Measurements from ENCODE around the gene ANP32B.
"Not testable (repeated sequence)": the region's sequence is repeated elsewhere in the genome, so short reads cannot be mapped to it uniquely, and the experiment has no call there.

Gene ANP32B

GRCh38 chr9:97982683-97983588 is at the start of gene ANP32B:
ANP32B (plus strand) TSS chr9:97983341; CDS start chr9:97983556, 215 bp downstream.
- peak; percentile 94 to 95 for DNase-seq (ENCODE audit: low read depth in 2 of 2)

DNA sequence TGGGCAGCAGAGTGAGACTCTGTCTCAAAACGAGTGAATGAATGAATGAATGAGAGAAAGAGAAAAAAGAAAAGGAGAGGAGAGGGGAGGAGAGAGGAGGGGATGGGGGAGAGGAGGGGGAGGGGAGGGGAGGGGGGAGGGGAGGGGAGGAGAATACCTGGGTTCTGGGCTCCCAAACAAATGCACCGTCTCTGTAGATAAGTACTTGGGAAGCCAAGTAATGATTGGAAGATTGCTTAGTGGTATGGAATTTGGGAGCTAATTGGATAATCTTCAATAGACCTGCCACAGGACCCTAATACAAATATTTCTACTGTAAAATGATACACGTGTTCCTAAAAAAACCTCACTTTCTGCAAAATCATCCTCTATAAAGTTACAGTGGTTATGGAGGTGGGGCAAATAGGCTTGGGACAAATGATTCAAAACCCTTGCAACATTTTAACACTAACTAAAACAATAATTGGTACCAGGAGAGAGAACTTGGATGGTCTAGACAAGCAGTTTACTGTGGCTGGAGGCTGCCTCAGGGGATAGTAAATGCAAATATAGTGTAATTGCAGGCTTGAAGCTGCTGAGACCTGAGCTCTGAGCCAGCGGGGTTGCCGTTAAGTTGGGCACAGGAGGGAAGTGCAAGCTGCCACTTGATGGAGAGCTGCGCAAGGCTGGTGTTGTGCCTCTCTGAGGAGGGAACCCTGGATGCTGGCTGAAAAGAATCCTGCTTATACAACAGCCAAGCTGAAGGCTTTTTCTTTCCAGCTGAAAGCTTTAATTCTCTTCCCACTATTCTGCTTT is 48.6 kb upstream of the ANP32B start:
- DNase-seq (ENCODE audit: low read depth in 2 of 2), result no peak

DNA sequence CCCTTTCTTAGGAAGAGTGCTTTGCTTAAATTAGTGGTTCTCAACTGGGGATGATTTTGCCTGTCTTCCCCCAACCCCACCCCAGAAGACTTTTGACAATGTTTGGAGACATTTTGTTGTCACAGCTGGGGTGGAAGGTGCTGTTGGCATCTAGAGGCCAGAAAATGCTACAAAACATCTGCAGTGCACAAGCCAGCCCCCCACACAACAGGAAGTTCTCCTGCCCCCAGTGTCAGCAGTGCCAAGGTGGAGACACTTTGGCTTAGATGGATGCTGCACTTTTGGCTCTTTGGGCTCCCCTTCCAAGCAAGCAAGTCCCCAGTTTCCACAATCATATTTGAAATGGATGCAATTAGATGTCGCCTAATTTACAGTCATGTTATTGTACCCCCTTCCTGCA is 47.9 kb upstream of the ANP32B start:
- DNase-seq (ENCODE audit: low read depth in 2 of 2), result no peak

DNA sequence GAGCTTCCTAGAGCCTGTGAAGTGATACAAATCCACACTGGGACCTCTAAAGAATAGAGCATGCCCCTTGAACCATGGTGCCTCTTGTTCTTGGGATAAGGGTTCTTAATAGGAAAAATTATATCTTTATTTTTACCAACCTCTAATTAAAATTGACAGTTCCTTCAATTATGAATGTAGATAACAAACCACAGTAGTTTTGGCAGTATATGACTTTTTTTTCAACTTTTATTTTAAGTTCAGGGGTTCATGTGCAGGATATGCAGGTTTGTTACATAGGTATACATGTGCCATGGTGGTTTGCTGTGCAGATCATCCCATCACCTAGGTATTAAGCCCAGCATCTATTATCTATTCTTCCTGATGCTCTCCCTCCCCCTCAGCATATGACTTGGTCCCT is 46.1 kb upstream of the ANP32B start:
- DNase-seq (ENCODE audit: low read depth in 2 of 2), result no peak

- no peak for DNase-seq (ENCODE audit: low read depth in 2 of 2)
Observed at GRCh38 chr9:97938081-97938644, 45.0 kb upstream of the ANP32B start, which contains the start of gene HEMGN. HEMGN (minus strand) TSS chr9:97938172; CDS start chr9:97938136, 36 bp downstream.

DNA sequence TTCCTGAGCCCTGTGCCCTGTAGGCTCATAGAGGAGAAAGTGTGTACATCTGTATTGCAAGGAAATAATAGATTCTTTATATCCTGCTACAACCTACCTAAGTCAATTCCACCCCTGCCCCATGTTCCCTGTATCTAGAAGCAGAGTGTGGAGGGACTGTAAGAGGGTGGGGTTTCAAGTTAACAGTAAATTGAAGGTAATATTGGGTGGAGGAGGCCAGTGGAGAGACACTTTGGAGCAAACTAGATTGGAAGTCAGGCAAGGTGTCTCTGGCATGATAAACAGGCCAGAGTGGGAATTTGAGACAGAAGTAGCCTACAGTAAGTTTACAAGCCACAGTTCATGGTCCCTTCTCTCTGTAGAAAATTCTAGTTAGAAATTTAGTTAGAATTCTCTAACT is 42.9 kb upstream of the ANP32B start:
- DNase-seq (ENCODE audit: low read depth in 2 of 2), result no peak

- no peak for DNase-seq (ENCODE audit: low read depth in 2 of 2)
Observed at GRCh38 chr9:97940741-97941140, 42.4 kb upstream of the ANP32B start.

DNA sequence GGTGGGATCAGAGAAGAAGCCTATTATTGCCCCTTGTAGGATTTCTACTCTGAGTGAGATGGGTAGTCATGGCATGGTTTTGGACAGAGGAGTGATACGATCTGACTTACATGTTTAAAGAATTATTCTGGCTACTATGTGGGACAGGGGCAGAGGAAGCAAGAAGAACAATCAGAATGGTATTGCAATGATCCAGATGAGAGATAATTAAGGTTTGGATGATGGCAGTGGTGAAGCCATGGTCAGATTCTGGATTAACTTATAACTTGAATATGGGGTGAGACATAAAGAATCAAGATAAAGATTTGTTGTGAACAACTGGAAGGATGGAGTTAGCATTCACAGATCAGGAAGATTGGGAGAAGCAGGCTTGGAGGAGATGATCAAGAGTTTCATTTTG is 41.8 kb upstream of the ANP32B start:
- DNase-seq (ENCODE audit: low read depth in 2 of 2), result no peak

DNA sequence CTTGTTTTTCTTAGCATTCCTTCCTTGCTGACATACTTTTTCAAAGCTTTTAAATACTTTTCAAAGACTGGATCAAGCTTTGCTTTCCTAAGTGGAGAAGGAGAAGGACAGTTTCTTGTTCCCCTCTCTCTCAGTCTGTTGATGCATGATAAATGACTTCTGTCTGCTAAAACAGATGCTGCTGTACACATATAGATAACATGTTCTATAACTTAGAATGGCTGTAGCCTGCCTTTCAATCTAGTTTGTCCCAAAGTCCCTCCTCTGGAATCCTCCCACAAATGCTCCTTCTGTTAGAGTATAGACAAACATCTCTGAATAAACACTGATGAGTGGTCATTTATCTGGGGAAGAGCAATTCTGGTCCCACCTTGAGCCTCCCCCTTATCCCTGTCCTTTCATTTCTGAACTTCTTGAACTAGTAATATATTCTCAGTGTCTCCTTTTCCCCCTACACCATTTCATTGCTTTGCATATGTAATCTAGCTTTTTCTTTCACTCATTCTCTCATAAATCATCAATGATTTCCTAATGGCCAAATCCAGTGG is 39.8 kb upstream of the ANP32B start:
- no peak for DNase-seq (ENCODE audit: low read depth in 2 of 2)

GRCh38 chr9:97944612-97945011 is 38.5 kb upstream of the ANP32B start:
- DNase-seq (ENCODE audit: low read depth in 2 of 2), result no peak

DNA sequence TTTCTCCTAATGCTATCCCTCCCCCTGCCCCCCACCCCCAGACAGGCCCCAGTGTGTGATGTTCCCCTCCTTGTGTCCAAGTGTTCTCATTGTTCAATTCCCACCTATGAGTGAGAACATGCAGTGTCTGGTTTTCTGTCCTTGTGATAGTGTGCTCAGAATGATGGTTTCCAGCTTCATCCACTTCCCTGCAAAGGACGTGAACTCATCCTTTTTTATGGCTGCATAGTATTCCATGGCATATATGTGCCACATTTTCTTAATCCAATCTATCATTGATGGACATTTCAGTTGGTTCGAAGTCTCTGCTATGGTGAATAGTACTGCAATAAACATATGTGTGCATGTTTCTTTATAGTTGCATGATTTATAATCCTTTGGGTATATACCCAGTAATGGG is 37.7 kb upstream of the ANP32B start:
- not testable (repeated sequence) for DNase-seq (ENCODE audit: low read depth in 2 of 2)

DNA sequence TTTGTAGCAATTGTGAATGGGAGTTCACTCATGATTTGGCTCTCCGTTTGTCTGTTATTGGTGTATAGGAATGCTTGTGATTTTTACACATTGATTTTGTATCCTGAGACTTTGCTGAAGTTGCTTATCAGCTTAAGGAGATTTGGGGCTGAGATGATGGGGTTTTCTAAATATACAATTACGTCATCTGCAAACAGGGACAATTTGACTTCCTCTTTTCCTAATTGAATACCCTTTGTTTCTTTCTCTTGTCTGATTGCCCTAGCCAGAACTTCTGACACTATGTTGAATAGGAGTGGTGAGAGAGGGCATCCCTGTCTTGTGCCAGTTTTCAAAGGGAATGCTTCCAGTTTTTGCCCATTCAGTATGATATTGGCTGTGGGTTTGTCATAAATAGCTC is 36.0 kb upstream of the ANP32B start:
- not testable (repeated sequence) for DNase-seq (ENCODE audit: low read depth in 2 of 2)

GRCh38 chr9:97950873-97951272 is 32.3 kb upstream of the ANP32B start:
- DNase-seq (ENCODE audit: low read depth in 2 of 2), result not testable (repeated sequence)

GRCh38 chr9:97954550-97954989 is 28.6 kb upstream of the ANP32B start:
- DNase-seq (ENCODE audit: low read depth in 2 of 2), result peak; percentile 9 to 29

DNA sequence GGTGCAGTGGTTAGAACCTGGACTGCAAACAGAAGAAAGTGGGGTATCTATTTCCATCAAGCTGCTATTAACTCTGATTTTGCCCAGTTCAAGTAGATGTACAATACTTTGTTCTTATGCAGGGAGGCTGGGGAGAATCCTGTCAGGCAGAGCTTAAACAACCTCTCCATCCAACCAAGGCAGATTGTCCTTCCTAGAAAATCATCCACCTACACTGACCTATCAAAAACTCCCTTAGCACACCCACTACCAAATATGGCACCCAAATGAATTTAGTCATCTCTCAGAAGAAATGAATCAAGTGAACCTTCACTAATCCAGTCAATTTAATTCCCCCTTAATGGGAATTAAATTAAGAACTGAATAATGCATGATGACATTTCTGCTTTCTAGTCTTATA is 26.8 kb upstream of the ANP32B start:
- no peak for DNase-seq (ENCODE audit: low read depth in 2 of 2)

DNA sequence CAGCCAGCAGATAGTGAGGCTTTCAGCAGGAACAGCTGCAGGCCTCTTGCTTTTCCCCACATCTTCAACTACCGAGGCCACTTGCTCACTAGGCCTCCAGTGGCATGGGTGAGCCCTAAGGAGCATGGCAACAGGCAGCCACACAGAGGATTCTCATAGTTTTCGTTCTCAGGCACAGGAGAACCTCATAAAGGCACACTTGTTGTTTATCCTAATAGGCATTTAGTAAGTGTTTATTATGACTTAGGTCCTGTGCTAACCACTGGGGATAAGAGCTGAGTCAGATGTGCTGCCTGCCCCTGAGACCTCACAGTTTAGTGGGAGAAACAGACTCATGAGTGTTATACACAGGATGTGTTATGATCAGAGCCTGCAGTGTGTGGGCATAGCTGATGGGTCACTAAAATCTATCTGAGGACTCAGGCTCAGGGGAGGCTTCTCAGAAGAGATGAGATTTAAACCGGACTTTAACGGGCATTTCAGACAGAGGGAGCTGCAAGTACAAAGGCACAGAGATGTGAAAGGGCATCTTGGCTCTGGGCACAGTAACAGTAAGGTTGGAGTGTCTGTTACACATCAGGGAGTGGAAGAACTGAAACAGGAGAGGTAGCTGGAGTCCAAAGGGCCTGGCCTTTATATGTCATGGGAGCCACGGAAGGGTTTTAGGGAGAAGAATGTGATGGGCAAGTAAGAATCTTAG is 24.2 kb upstream of the ANP32B start:
- DNase-seq (ENCODE audit: low read depth in 2 of 2), result no peak

DNA sequence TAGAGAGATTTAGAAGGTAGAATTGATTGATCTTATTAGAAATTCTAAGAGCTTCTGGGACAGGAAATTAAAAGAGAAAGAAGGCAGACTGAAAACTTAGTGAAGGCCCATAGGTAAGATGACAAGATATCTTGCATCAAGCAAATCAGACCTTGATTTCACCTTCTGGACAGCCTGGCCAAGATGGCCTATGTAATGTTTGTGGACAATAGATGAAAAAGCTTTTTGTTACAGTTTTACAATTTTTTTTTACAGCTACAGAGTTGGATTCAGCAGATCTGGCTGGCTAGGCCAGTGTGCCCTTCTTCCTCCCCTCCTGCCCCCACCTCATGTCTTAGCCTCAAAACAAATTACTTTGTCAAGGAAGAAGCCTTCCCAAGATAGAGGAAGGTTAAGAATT is 23.6 kb upstream of the ANP32B start:
- no peak for DNase-seq (ENCODE audit: low read depth in 2 of 2)

GRCh38 chr9:97960678-97961328 is 22.3 kb upstream of the ANP32B start:
- not testable (repeated sequence) for DNase-seq (ENCODE audit: low read depth in 2 of 2)

- DNase-seq (ENCODE audit: low read depth in 2 of 2), result no peak
Observed at GRCh38 chr9:97961361-97961760, 21.8 kb upstream of the ANP32B start.

GRCh38 chr9:97962136-97962535 is 21.0 kb upstream of the ANP32B start:
- DNase-seq (ENCODE audit: low read depth in 2 of 2), result no peak

DNA sequence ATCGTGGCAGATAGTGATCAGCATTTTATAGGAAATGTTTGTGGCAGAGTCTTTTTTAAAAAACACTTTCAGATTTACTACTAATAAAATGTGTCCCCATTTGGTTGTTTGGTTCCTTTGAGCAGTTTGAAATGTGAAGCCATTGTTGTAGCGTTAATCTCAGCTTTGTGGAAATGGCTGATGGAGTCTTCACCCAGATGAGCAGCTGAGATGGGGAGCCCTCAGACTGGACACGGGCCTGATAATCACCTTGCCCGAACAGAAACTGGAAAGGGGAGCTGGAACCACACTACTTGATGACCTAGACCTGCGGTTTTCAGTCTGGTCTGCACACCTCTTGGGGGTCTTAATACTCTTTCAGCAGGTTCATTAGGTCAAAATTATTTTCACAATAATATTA is 20.6 kb upstream of the ANP32B start:
- no peak for DNase-seq (ENCODE audit: low read depth in 2 of 2)
